ENCODE data around the gene TAPBP.
"Not testable (repeated sequence)": the region's sequence is repeated elsewhere in the genome, so short reads cannot be mapped to it uniquely, and the experiment has no call there.

GRCh38 chr6:33357160-33357871 is 43.4 kb upstream of the TAPBP start:
- TF ChIP-seq CTCF (IDR thresholded peaks at IDR 0.05); POLR2AphosphoS5 (IDR thresholded peaks at IDR 0.05; ENCODE audit: insufficient read depth in 1 of 2, low read depth in 1 of 2): not testable (repeated sequence)

Data from vagina (tissue), 2 donors.